ENCODE data around the gene HACD1.

HACD1 gene

GRCh38 chr10:17617031-17617911 lies at the start of gene HACD1:
TSS of gene HACD1 (minus strand) at chr10:17617374. CDS start at chr10:17617339, 35 bp downstream.
- no peak within 1 kb of the TSS for H3K27ac Mint-ChIP-seq

GRCh38 chr10:17665747-17666146 lies 48.6 kb upstream of the HACD1 start:
- H3K4me1 Mint-ChIP-seq: peaks cover 29% of the 10 kb centered on the region
- ATAC-seq (ENCODE audit: low read depth): no peak
- no peak for DNase-seq (ENCODE audit: low spot score in 2 of 2)
- no peak overlapping the region for H3K27ac Mint-ChIP-seq
- H3K9me3 Mint-ChIP-seq: no peaks in the 10 kb centered on the region
- no peak overlapping the region for H3K4me3 Mint-ChIP-seq
- H3K36me3 Mint-ChIP-seq: peaks cover 22% of the 10 kb centered on the region
- no peaks in the 10 kb centered on the region for H3K27me3 Mint-ChIP-seq

More at GRCh38 chr10:17617031-17617911, at the start of gene HACD1:
- H3K36me3 Mint-ChIP-seq: no peaks in the 10 kb centered on the region
- H3K4me1 Mint-ChIP-seq: peaks cover 8% of the 10 kb centered on the region
- H3K27me3 Mint-ChIP-seq: peaks cover 9% of the 10 kb centered on the region
- ATAC-seq (ENCODE audit: low read depth) (peak; percentile 58), DNase-seq (ENCODE audit: low spot score in 2 of 2) (peak in 1 of 2 donors; percentile 15)
- H3K4me3 Mint-ChIP-seq: peak within 1 kb of the TSS; percentile 81
- no peaks in the 10 kb centered on the region for H3K9me3 Mint-ChIP-seq

GRCh38 chr10:17663450-17663849 lies 46.3 kb upstream of the HACD1 start:
- H3K27me3 Mint-ChIP-seq: no peaks in the 10 kb centered on the region
- ATAC-seq (ENCODE audit: low read depth) (no peak), DNase-seq (ENCODE audit: low spot score in 2 of 2) (no peak)
- H3K27ac Mint-ChIP-seq: no peak overlapping the region
- no peak overlapping the region for H3K4me3 Mint-ChIP-seq
- peaks cover 25% of the 10 kb centered on the region for H3K36me3 Mint-ChIP-seq
- H3K9me3 Mint-ChIP-seq: no peaks in the 10 kb centered on the region
- peaks cover 17% of the 10 kb centered on the region for H3K4me1 Mint-ChIP-seq

DNA sequence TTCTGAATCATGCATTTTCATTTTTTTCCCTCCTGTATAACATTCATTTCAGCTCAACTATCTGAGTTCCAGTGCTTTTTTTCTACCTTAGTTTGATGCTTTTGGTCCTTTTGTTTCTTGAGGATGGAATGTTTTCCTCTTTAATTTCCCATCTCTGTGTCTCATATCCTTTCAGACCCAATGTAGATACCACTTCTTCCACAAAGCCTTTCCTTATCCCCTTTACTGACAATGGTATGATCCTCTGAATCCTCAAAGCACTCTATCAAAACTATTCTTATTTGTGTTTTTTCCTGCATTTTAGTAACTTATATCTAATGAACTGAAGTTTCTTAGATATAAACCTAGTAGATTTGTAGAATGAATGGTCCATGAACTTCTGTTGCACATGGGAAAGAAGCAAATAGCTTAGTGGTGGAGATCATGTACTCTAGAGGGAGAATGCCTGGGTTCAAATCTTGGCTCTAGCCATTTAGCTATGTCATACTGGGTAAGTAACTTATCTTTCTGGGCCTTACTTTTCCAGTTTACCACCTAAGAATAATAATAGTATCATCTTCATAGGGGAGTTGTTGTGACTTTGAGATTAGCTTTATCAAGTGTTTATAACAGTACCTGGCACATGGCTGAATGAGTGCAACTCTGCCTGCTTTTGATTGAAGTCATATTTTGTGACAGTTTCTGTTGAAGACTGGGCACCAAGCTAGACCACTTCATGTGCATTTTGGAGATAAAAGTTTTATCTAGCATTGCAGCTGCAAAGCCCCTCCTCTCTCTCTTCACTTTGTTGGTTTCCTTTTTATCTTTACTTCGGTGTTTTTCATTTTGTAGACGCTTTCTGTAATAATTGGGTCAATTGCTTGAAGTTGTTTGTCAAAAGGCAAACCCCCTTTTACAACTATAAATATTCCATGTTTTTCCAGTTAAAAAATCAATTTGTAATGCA lies 45.3 kb upstream of the HACD1 start:
- peaks cover 19% of the 10 kb centered on the region for H3K36me3 Mint-ChIP-seq
- no peaks in the 10 kb centered on the region for H3K27me3 Mint-ChIP-seq
- ATAC-seq (ENCODE audit: low read depth) (no peak), DNase-seq (ENCODE audit: low spot score in 2 of 2) (no peak)
- no peak overlapping the region for H3K4me3 Mint-ChIP-seq
- H3K9me3 Mint-ChIP-seq: peaks cover 2% of the 10 kb centered on the region
- H3K4me1 Mint-ChIP-seq: peaks cover 16% of the 10 kb centered on the region
- no peak overlapping the region for H3K27ac Mint-ChIP-seq

DNA sequence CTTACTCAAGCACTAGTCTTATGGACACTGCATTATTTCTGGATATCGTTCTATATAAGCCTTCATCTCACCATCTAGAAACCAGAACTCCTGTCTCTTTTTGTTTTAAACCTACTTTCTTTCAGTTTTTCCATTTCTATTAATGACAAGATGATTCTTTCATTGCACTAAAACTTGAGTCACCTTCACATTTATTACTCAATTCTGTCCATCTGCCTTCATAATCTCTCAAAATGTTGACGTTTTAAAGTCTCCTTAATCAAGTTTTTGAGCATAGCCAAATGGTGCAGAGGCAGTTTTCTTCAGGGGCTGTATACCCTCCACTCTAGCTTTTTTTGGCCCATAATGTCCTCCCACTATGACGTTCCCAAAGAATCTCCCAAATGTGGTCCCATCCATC lies 44.3 kb upstream of the HACD1 start:
- DNase-seq (ENCODE audit: low spot score in 2 of 2) (no peak), ATAC-seq (ENCODE audit: low read depth) (no peak)
- Mint-ChIP-seq H3K4me1 (peaks cover 23% of the 10 kb centered on the region), H3K27me3 (no peaks in the 10 kb centered on the region), H3K27ac (no peak overlapping the region), H3K9me3 (peaks cover 2% of the 10 kb centered on the region), H3K36me3 (peaks cover 25% of the 10 kb centered on the region), H3K4me3 (no peak overlapping the region)

- no peak for ATAC-seq (ENCODE audit: low read depth)
- H3K36me3 Mint-ChIP-seq: peaks cover 28% of the 10 kb centered on the region
- H3K4me1 Mint-ChIP-seq: peaks cover 26% of the 10 kb centered on the region
- H3K27ac Mint-ChIP-seq: no peak overlapping the region
- H3K9me3 Mint-ChIP-seq: peaks cover 2% of the 10 kb centered on the region
- no peak overlapping the region for H3K4me3 Mint-ChIP-seq
- no peak for DNase-seq (ENCODE audit: low spot score in 2 of 2)
- no peaks in the 10 kb centered on the region for H3K27me3 Mint-ChIP-seq
These were observed 43.7 kb upstream of the HACD1 start for GRCh38 chr10:17660921-17661320.

DNA sequence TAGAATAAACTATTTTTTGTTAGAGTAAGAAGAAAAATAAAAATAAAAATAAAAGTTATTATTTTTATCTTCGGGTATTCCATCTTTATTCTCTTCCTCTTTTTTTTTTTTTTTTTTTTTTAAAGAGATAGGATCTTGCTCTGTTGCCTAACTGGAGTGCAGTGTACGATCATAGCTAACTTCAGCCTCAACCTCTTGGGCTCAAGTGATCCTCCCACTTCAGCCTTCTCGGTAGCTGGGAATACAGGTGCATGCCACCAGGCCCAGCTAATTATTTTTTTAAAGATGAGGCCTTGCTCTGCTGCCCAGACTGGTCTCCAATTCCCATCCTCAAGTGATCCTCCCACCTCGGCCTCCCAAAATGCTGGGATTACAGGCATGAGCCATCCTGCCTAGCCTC lies 42.2 kb upstream of the HACD1 start:
- no peak overlapping the region for H3K27ac Mint-ChIP-seq
- peaks cover 28% of the 10 kb centered on the region for H3K36me3 Mint-ChIP-seq

DNA sequence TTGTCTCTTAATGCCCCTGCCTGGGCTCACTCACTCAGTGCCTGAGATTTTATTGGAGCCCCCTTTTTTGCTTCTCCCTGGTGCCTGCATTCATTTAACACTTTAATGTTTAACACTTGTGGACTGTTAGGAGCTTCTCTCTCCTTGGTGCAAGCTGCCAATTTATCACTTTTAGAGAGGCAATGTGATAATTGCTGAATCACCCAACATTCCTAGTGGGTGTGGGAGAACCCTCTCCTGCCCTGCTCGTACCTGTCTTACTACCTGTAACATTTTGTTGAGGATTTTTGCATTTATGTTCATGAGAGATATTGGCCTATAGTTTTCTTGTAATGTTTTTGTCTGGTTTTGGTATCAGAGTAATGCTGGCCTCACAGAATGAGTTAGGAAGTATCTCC lies 39.9 kb upstream of the HACD1 start:
- H3K27me3 Mint-ChIP-seq: no peaks in the 10 kb centered on the region

More for the DNA sequence above, 42.2 kb upstream of the HACD1 start:
- H3K4me1 Mint-ChIP-seq: peaks cover 37% of the 10 kb centered on the region
- H3K4me3 Mint-ChIP-seq: no peak overlapping the region
- ATAC-seq (ENCODE audit: low read depth): no peak
- DNase-seq (ENCODE audit: low spot score in 2 of 2): no peak
- peaks cover 2% of the 10 kb centered on the region for H3K9me3 Mint-ChIP-seq
- H3K27me3 Mint-ChIP-seq: no peaks in the 10 kb centered on the region

DNA sequence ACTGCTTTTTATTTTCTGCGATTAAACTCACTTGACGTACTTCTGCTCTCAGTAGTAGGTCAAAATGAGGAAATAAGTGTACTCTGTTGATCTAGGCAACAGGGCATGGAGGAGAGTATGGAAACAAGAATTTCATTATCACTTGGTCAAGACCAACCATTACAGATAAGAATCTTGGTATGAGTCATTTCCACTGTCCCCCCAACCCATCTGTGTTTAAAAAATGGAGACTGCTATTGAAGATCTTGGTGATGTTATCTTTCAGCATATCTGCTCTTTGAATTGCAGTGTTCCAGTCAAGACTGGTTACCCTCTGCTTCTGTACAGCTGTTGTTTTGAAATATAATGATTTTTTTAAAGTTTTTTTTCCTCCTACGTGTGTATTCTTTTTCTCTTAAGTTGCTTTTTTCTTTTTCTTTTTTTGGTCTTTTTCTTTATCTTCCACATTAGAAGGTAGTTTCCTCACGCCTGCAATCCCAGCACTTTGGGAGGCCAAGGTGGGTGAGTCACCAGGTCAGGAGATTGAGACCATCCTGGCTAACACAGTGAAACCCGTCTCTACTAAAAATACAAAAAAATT lies 38.5 kb upstream of the HACD1 start:
- ATAC-seq (ENCODE audit: low read depth) (peak; percentile 90), DNase-seq (ENCODE audit: low spot score in 2 of 2) (no peak)
- Mint-ChIP-seq H3K27ac (peak overlapping the region; percentile 48), H3K4me1 (peaks cover 39% of the 10 kb centered on the region), H3K9me3 (peaks cover 3% of the 10 kb centered on the region), H3K27me3 (no peaks in the 10 kb centered on the region), H3K36me3 (peaks cover 29% of the 10 kb centered on the region), H3K4me3 (peak overlapping the region; percentile 40)

More for the DNA sequence above, 39.9 kb upstream of the HACD1 start:
- H3K36me3 Mint-ChIP-seq: peaks cover 34% of the 10 kb centered on the region
- H3K27ac Mint-ChIP-seq: peak overlapping the region; percentile 26
- DNase-seq (ENCODE audit: low spot score in 2 of 2): no peak
- no peak for ATAC-seq (ENCODE audit: low read depth)
- H3K9me3 Mint-ChIP-seq: peaks cover 3% of the 10 kb centered on the region
- H3K4me3 Mint-ChIP-seq: no peak overlapping the region
- H3K4me1 Mint-ChIP-seq: peaks cover 34% of the 10 kb centered on the region

DNA sequence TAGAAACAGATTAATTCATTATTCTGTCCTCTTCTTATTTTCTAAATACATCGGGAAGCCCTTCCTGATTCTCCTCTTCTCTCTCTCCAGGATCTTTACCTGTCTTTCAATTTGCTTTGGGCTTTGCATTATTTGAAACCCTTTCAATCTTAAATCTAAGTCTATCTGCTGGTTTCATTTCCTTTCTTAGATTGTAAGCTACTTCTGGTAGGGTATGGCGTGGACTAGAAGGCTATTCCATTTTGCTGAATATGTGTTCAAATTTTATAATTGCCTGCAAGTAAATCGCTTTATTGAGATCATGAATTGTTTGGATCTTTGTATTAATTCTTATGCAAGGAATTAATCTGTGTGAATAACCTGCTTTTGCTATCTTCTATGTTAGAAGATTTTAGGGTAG lies 37.8 kb upstream of the HACD1 start:
- no peak overlapping the region for H3K4me3 Mint-ChIP-seq
- H3K36me3 Mint-ChIP-seq: peaks cover 29% of the 10 kb centered on the region
- no peak for DNase-seq (ENCODE audit: low spot score in 2 of 2)
- H3K27ac Mint-ChIP-seq: peak overlapping the region; percentile 48
- ATAC-seq (ENCODE audit: low read depth): peak; percentile 52
- peaks cover 3% of the 10 kb centered on the region for H3K9me3 Mint-ChIP-seq
- H3K27me3 Mint-ChIP-seq: no peaks in the 10 kb centered on the region
- H3K4me1 Mint-ChIP-seq: peaks cover 39% of the 10 kb centered on the region

- Mint-ChIP-seq H3K4me1 (peaks cover 43% of the 10 kb centered on the region), H3K27ac (no peak overlapping the region), H3K27me3 (no peaks in the 10 kb centered on the region), H3K4me3 (no peak overlapping the region), H3K36me3 (peaks cover 33% of the 10 kb centered on the region), H3K9me3 (peaks cover 1% of the 10 kb centered on the region)
- DNase-seq (ENCODE audit: low spot score in 2 of 2) (no peak), ATAC-seq (ENCODE audit: low read depth) (no peak)
These were observed 35.4 kb upstream of the HACD1 start for GRCh38 chr10:17652585-17652984.

GRCh38 chr10:17651896-17652295 lies 34.7 kb upstream of the HACD1 start:
- Mint-ChIP-seq H3K27me3 (no peaks in the 10 kb centered on the region), H3K4me1 (peaks cover 41% of the 10 kb centered on the region), H3K36me3 (peaks cover 29% of the 10 kb centered on the region), H3K27ac (peak overlapping the region; percentile 24), H3K9me3 (peaks cover 1% of the 10 kb centered on the region), H3K4me3 (no peak overlapping the region)
- DNase-seq (ENCODE audit: low spot score in 2 of 2) (no peak), ATAC-seq (ENCODE audit: low read depth) (no peak)

- Mint-ChIP-seq H3K27ac (no peak overlapping the region), H3K36me3 (peaks cover 24% of the 10 kb centered on the region), H3K27me3 (no peaks in the 10 kb centered on the region), H3K9me3 (peaks cover 1% of the 10 kb centered on the region), H3K4me1 (peaks cover 37% of the 10 kb centered on the region), H3K4me3 (no peak overlapping the region)
- no peak for ATAC-seq (ENCODE audit: low read depth)
- DNase-seq (ENCODE audit: low spot score in 2 of 2): no peak
These were observed 33.2 kb upstream of the HACD1 start for GRCh38 chr10:17650416-17650815.

DNA sequence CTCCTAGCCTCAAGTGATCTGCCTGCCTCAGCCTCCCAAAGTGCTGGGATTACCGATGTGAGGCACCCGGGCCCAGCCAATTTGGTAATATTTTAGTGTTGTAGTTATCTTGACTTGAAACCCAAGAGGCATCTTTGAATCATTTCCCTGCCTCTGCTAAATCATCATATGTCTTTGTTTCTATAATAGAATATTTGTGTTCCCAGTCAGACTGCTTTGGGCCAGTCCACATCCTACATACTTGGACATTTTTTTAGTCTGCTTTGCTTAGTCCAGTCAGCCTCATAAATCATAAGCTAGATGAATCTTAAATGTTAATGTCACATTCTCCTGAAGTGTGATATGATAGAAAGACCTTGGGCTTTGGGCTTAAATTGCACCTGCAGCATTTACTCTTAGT lies 32.7 kb upstream of the HACD1 start:
- ATAC-seq (ENCODE audit: low read depth): no peak
- Mint-ChIP-seq H3K4me1 (peaks cover 36% of the 10 kb centered on the region), H3K9me3 (peaks cover 1% of the 10 kb centered on the region), H3K36me3 (peaks cover 23% of the 10 kb centered on the region), H3K27me3 (no peaks in the 10 kb centered on the region), H3K4me3 (no peak overlapping the region), H3K27ac (no peak overlapping the region)
- DNase-seq (ENCODE audit: low spot score in 2 of 2): no peak
